ENCODE results near the gene PDGFA. TPM values are rescaled to one million over a fixed set of nuclear protein-coding genes. Genes with fewer than 3 reads are reported as not detected.

Gene PDGFA
- total RNA-seq, 4 donors from 2014 or later, result 20.9 to 35.1 (median 33.6) TPM

- TF ChIP-seq CTCF (IDR thresholded peaks at IDR 0.05) (no peak), POLR2A (IDR thresholded peaks at IDR 0.05) (no peak)
- Histone ChIP-seq H3K4me3 (no peak overlapping the region), H3K27me3 (peaks cover 0 to 7% of the 10 kb centered on the region in 2 donors), H3K36me3 (no peaks in the 10 kb centered on the region), H3K9me3 (no peaks in the 10 kb centered on the region), H3K27ac (no peak overlapping the region), H3K4me1 (no peaks in the 10 kb centered on the region)
- intact Hi-C loops (cut with DNase I; ENCODE audit: low total_unique reads), result no loop called here
- DNase-seq, result no peak
Measured at GRCh38 chr7:526460-527034, 6.9 kb upstream of the PDGFA start.

GRCh38 chr7:525740-526139 is 6.1 kb upstream of the PDGFA start:
- no peak for TF ChIP-seq CTCF (IDR thresholded peaks at IDR 0.05)
- TF ChIP-seq POLR2A (IDR thresholded peaks at IDR 0.05), result no peak
- intact Hi-C loops (cut with DNase I; ENCODE audit: low total_unique reads), result no loop called here
- Histone ChIP-seq H3K36me3 (no peaks in the 10 kb centered on the region), H3K27ac (no peak overlapping the region), H3K27me3 (peaks cover 0 to 7% of the 10 kb centered on the region in 2 donors), H3K9me3 (no peaks in the 10 kb centered on the region), H3K4me1 (no peaks in the 10 kb centered on the region), H3K4me3 (no peak overlapping the region)
- no peak for DNase-seq

- intact Hi-C loops (cut with DNase I; ENCODE audit: low total_unique reads), result loop anchor here (5.0 kb wide), 1 partner anchor 68 kb away; no protein-coding TSS in a partner anchor
- H3K4me1 ChIP-seq, result no peaks in the 10 kb centered on the region
- H3K9me3 ChIP-seq, result no peaks in the 10 kb centered on the region
- no peak overlapping the region for H3K27ac ChIP-seq
- TF ChIP-seq POLR2A (IDR thresholded peaks at IDR 0.05) (no peak), CTCF (IDR thresholded peaks at IDR 0.05) (no peak)
- peaks cover 0 to 7% of the 10 kb centered on the region in 2 donors for H3K27me3 ChIP-seq
- H3K36me3 ChIP-seq, result no peaks in the 10 kb centered on the region
- H3K4me3 ChIP-seq, result no peak overlapping the region
- DNase-seq, result no peak
Measured at GRCh38 chr7:524800-525199, 5.2 kb upstream of the PDGFA start.

GRCh38 chr7:523347-524336 is 4.0 kb upstream of the PDGFA start:
- H3K9me3 ChIP-seq, result no peaks in the 10 kb centered on the region
- no peaks in the 10 kb centered on the region for H3K4me1 ChIP-seq
- no peak for DNase-seq
- peaks cover 0 to 7% of the 10 kb centered on the region in 2 donors for H3K27me3 ChIP-seq
- intact Hi-C loops (cut with DNase I; ENCODE audit: low total_unique reads), result loop anchor here (5.0 kb wide), 1 partner anchor 69 kb away; no protein-coding TSS in a partner anchor
- no peak overlapping the region for H3K4me3 ChIP-seq
- no peak overlapping the region for H3K27ac ChIP-seq
- no peaks in the 10 kb centered on the region for H3K36me3 ChIP-seq
- TF ChIP-seq CTCF (IDR thresholded peaks at IDR 0.05) (no peak), POLR2A (IDR thresholded peaks at IDR 0.05) (no peak)

- intact Hi-C loops (cut with DNase I; ENCODE audit: low total_unique reads), result loop anchor here (5.0 kb wide), 1 partner anchor 69 kb away; no protein-coding TSS in a partner anchor
- no peak overlapping the region for H3K4me3 ChIP-seq
Measured at GRCh38 chr7:522951-523314, 3.3 kb upstream of the PDGFA start.

More at GRCh38 chr7:522951-523314, 3.3 kb upstream of the PDGFA start:
- no peak overlapping the region for H3K27ac ChIP-seq
- TF ChIP-seq POLR2A (IDR thresholded peaks at IDR 0.05) (no peak), CTCF (IDR thresholded peaks at IDR 0.05) (no peak)
- H3K36me3 ChIP-seq, result no peaks in the 10 kb centered on the region
- DNase-seq, result no peak
- no peaks in the 10 kb centered on the region for H3K4me1 ChIP-seq
- H3K27me3 ChIP-seq, result peaks cover 0 to 7% of the 10 kb centered on the region in 2 donors
- H3K9me3 ChIP-seq, result no peaks in the 10 kb centered on the region
